ENCODE measurements around the gene MAGI2. TPM values are rescaled to one million over a fixed set of nuclear protein-coding genes. Genes with fewer than 3 reads are reported as not detected.

Gene MAGI2
- total RNA-seq, 5 donors from 2014 or later (not counting 1 experiment from before 2014, with no cell fraction given) = 0.10 to 0.77 (median 0.22) TPM

- H3K4me3 Mint-ChIP-seq = no peak overlapping the region
- peaks cover 0 to 2% (median 0%) of the 10 kb centered on the region in 3 donors for H3K9me3 Mint-ChIP-seq
- no peaks in the 10 kb centered on the region for H3K9me3 ChIP-seq
- no peak overlapping the region for H3K27ac ChIP-seq (ENCODE audit: low read length)
- H3K27me3 Mint-ChIP-seq = no peaks in the 10 kb centered on the region
- H3K4me1 ChIP-seq (ENCODE audit: control insufficient read depth in 1 of 2, extremely low read depth in 1 of 2, insufficient read depth in 2 of 2, low read length in 2 of 2) = no peaks in the 10 kb centered on the region
- H3K36me3 ChIP-seq (ENCODE audit: control insufficient read depth in 2 of 2, extremely low read depth in 1 of 2, insufficient read depth in 1 of 2, low read length in 1 of 2) = no peaks in the 10 kb centered on the region
- no peak overlapping the region for H3K27ac Mint-ChIP-seq
- no CpG with 5 or more reads among the region's 2 CpGs for WGBS (ENCODE audit: insufficient coverage)
- no peaks in the 10 kb centered on the region for H3K36me3 Mint-ChIP-seq
- no peak overlapping the region for H3K4me3 ChIP-seq (ENCODE audit: control insufficient read depth in 1 of 2, extremely low read depth in 1 of 2, low read length in 1 of 2)
- ATAC-seq (replicated peaks in 1 of 4) (no peak), DNase-seq (no peak)
- ChIA-PET CTCF (no interaction called here), POLR2A (no interaction called here)
- H3K4me1 Mint-ChIP-seq = no peaks in the 10 kb centered on the region
- no peaks in the 10 kb centered on the region for H3K27me3 ChIP-seq (replicated peaks in 1 of 2; ENCODE audit: control insufficient read depth in 2 of 2, extremely low read depth in 1 of 2, insufficient read depth in 2 of 2, low read length in 1 of 2)
These were observed 50.0 kb downstream of the MAGI2 start for GRCh38 chr7:79403451-79403850.

- H3K27ac ChIP-seq (ENCODE audit: low read length) = no peak overlapping the region
- no peak for ATAC-seq (replicated peaks in 1 of 4)
- CTCF ChIA-PET = no interaction called here
- Mint-ChIP-seq H3K4me1 (no peaks in the 10 kb centered on the region), H3K27ac (no peak overlapping the region), H3K36me3 (no peaks in the 10 kb centered on the region), H3K9me3 (peaks cover 0 to 4% (median 2%) of the 10 kb centered on the region in 3 donors), H3K4me3 (no peak overlapping the region), H3K27me3 (no peaks in the 10 kb centered on the region)
- no peak overlapping the region for H3K4me3 ChIP-seq (ENCODE audit: control insufficient read depth in 1 of 2, extremely low read depth in 1 of 2, low read length in 1 of 2)
- no peaks in the 10 kb centered on the region for H3K9me3 ChIP-seq
- no peaks in the 10 kb centered on the region for H3K27me3 ChIP-seq (replicated peaks in 1 of 2; ENCODE audit: control insufficient read depth in 2 of 2, extremely low read depth in 1 of 2, insufficient read depth in 2 of 2, low read length in 1 of 2)
- H3K36me3 ChIP-seq (ENCODE audit: control insufficient read depth in 2 of 2, extremely low read depth in 1 of 2, insufficient read depth in 1 of 2, low read length in 1 of 2) = no peaks in the 10 kb centered on the region
- DNase-seq = no peak
- no peaks in the 10 kb centered on the region for H3K4me1 ChIP-seq (ENCODE audit: control insufficient read depth in 1 of 2, extremely low read depth in 1 of 2, insufficient read depth in 2 of 2, low read length in 2 of 2)
- POLR2A ChIA-PET = no interaction called here
- no CpG with 5 or more reads among the region's 1 CpG for WGBS (ENCODE audit: insufficient coverage)
These were observed 52.2 kb downstream of the MAGI2 start for GRCh38 chr7:79401254-79401653.

GRCh38 chr7:79400222-79400621, 53.2 kb downstream of the MAGI2 start:
- H3K4me3 Mint-ChIP-seq = no peak overlapping the region
- Histone ChIP-seq H3K27me3 (replicated peaks in 1 of 2; ENCODE audit: control insufficient read depth in 2 of 2, extremely low read depth in 1 of 2, insufficient read depth in 2 of 2, low read length in 1 of 2) (no peaks in the 10 kb centered on the region), H3K9me3 (no peaks in the 10 kb centered on the region), H3K36me3 (ENCODE audit: control insufficient read depth in 2 of 2, extremely low read depth in 1 of 2, insufficient read depth in 1 of 2, low read length in 1 of 2) (no peaks in the 10 kb centered on the region), H3K4me3 (ENCODE audit: control insufficient read depth in 1 of 2, extremely low read depth in 1 of 2, low read length in 1 of 2) (no peak overlapping the region), H3K27ac (ENCODE audit: low read length) (no peak overlapping the region), H3K4me1 (ENCODE audit: control insufficient read depth in 1 of 2, extremely low read depth in 1 of 2, insufficient read depth in 2 of 2, low read length in 2 of 2) (no peaks in the 10 kb centered on the region)
- H3K9me3 Mint-ChIP-seq = peaks cover 0 to 4% (median 2%) of the 10 kb centered on the region in 3 donors
- H3K27me3 Mint-ChIP-seq = no peaks in the 10 kb centered on the region
- no peak for DNase-seq
- no peak overlapping the region for H3K27ac Mint-ChIP-seq
- H3K36me3 Mint-ChIP-seq = no peaks in the 10 kb centered on the region
- no peaks in the 10 kb centered on the region for H3K4me1 Mint-ChIP-seq
- ChIA-PET CTCF (no interaction called here), POLR2A (no interaction called here)
- ATAC-seq (replicated peaks in 1 of 4) = no peak

GRCh38 chr7:79398138-79398749, 55.2 kb downstream of the MAGI2 start:
- Histone ChIP-seq H3K27ac (ENCODE audit: low read length) (no peak overlapping the region), H3K4me1 (ENCODE audit: control insufficient read depth in 1 of 2, extremely low read depth in 1 of 2, insufficient read depth in 2 of 2, low read length in 2 of 2) (no peaks in the 10 kb centered on the region), H3K36me3 (ENCODE audit: control insufficient read depth in 2 of 2, extremely low read depth in 1 of 2, insufficient read depth in 1 of 2, low read length in 1 of 2) (no peaks in the 10 kb centered on the region), H3K4me3 (ENCODE audit: control insufficient read depth in 1 of 2, extremely low read depth in 1 of 2, low read length in 1 of 2) (no peak overlapping the region), H3K9me3 (no peaks in the 10 kb centered on the region), H3K27me3 (replicated peaks in 1 of 2; ENCODE audit: control insufficient read depth in 2 of 2, extremely low read depth in 1 of 2, insufficient read depth in 2 of 2, low read length in 1 of 2) (no peaks in the 10 kb centered on the region)
- Mint-ChIP-seq H3K9me3 (peaks cover 0 to 4% (median 2%) of the 10 kb centered on the region in 3 donors), H3K4me1 (no peaks in the 10 kb centered on the region), H3K36me3 (no peaks in the 10 kb centered on the region), H3K27ac (no peak overlapping the region), H3K4me3 (no peak overlapping the region), H3K27me3 (no peaks in the 10 kb centered on the region)
- WGBS (ENCODE audit: insufficient coverage) = no CpG with 5 or more reads among the region's 3 CpGs
- ATAC-seq (replicated peaks in 1 of 4) (no peak), DNase-seq (no peak)
- ChIA-PET POLR2A (interaction anchor here in 1 of 2 donors (0.7 kb wide), 1 partner anchor 29 kb away, joined by 3 read pairs; no protein-coding TSS in a partner anchor), CTCF (no interaction called here)

- DNase-seq (no peak), ATAC-seq (replicated peaks in 1 of 4) (no peak)
- Histone ChIP-seq H3K36me3 (ENCODE audit: control insufficient read depth in 2 of 2, extremely low read depth in 1 of 2, insufficient read depth in 1 of 2, low read length in 1 of 2) (no peaks in the 10 kb centered on the region), H3K9me3 (no peaks in the 10 kb centered on the region), H3K27me3 (replicated peaks in 1 of 2; ENCODE audit: control insufficient read depth in 2 of 2, extremely low read depth in 1 of 2, insufficient read depth in 2 of 2, low read length in 1 of 2) (no peaks in the 10 kb centered on the region), H3K27ac (ENCODE audit: low read length) (no peak overlapping the region), H3K4me3 (ENCODE audit: control insufficient read depth in 1 of 2, extremely low read depth in 1 of 2, low read length in 1 of 2) (no peak overlapping the region), H3K4me1 (ENCODE audit: control insufficient read depth in 1 of 2, extremely low read depth in 1 of 2, insufficient read depth in 2 of 2, low read length in 2 of 2) (no peaks in the 10 kb centered on the region)
- no CpG with 5 or more reads among the region's 4 CpGs for WGBS (ENCODE audit: insufficient coverage)
- ChIA-PET POLR2A (no interaction called here), CTCF (no interaction called here)
- H3K27me3 Mint-ChIP-seq = no peaks in the 10 kb centered on the region
- H3K36me3 Mint-ChIP-seq = no peaks in the 10 kb centered on the region
- no peak overlapping the region for H3K4me3 Mint-ChIP-seq
- no peak overlapping the region for H3K27ac Mint-ChIP-seq
- peaks cover 0 to 9% (median under 1%) of the 10 kb centered on the region in 3 donors for H3K9me3 Mint-ChIP-seq
- H3K4me1 Mint-ChIP-seq = no peaks in the 10 kb centered on the region
These were observed 66.6 kb downstream of the MAGI2 start for GRCh38 chr7:79386688-79387422.

GRCh38 chr7:79381921-79382320, 71.5 kb downstream of the MAGI2 start:
- ChIA-PET POLR2A (no interaction called here), CTCF (no interaction called here)
- Mint-ChIP-seq H3K36me3 (no peaks in the 10 kb centered on the region), H3K4me3 (no peak overlapping the region), H3K9me3 (peaks cover 0 to 13% (median 0%) of the 10 kb centered on the region in 3 donors), H3K4me1 (no peaks in the 10 kb centered on the region), H3K27me3 (no peaks in the 10 kb centered on the region), H3K27ac (no peak overlapping the region)
- ATAC-seq (replicated peaks in 1 of 4) (no peak), DNase-seq (no peak)
- no peaks in the 10 kb centered on the region for H3K4me1 ChIP-seq (ENCODE audit: control insufficient read depth in 1 of 2, extremely low read depth in 1 of 2, insufficient read depth in 2 of 2, low read length in 2 of 2)
- no peaks in the 10 kb centered on the region for H3K27me3 ChIP-seq (replicated peaks in 1 of 2; ENCODE audit: control insufficient read depth in 2 of 2, extremely low read depth in 1 of 2, insufficient read depth in 2 of 2, low read length in 1 of 2)
- no peaks in the 10 kb centered on the region for H3K9me3 ChIP-seq
- no peak overlapping the region for H3K4me3 ChIP-seq (ENCODE audit: control insufficient read depth in 1 of 2, extremely low read depth in 1 of 2, low read length in 1 of 2)
- H3K36me3 ChIP-seq (ENCODE audit: control insufficient read depth in 2 of 2, extremely low read depth in 1 of 2, insufficient read depth in 1 of 2, low read length in 1 of 2) = no peaks in the 10 kb centered on the region
- H3K27ac ChIP-seq (ENCODE audit: low read length) = no peak overlapping the region
